ENCODE results near the gene XRCC3. TPM values are rescaled to one million over a fixed set of nuclear protein-coding genes. Genes with fewer than 3 reads are reported as not detected.

The XRCC3 gene
- total and polyA plus RNA-seq, 2 of the 8 experiments (the other 6 are each of a cell fraction or from before 2014, with no cell fraction given) = 36.9 to 41.8 TPM

GRCh38 chr14:103732868-103733620 is 17.8 kb upstream of the XRCC3 start (continued):
- TF ChIP-seq EP300 (IDR thresholded peaks at IDR 0.05; ENCODE audit: borderline replicate concordance in 1 of 2, low read depth in 2 of 2, low read length in 2 of 2) (no peak), CTBP2 (IDR thresholded peaks at IDR 0.05; ENCODE audit: borderline replicate concordance, insufficient read depth, insufficient read length, low read length) (no peak), CTCF (IDR thresholded peaks at IDR 0.05; ENCODE audit: control extremely low read depth in 1 of 3, insufficient read depth in 1 of 3, low read depth in 1 of 3, low read length in 3 of 3) (no peak)

Data from H1 (cell line).